ENCODE data around the gene NEURL1B.

GRCh38 chr5:172659570-172659908 lies 18.5 kb downstream of the NEURL1B start:
- TF ChIP-seq POLR2A (IDR thresholded peaks at IDR 0.05) (no peak), CTCF (IDR thresholded peaks at IDR 0.05) (no peak)

Measured in heart left ventricle (tissue), 13 donors.